IPS-20b (cell line): ENCODE measurements around the gene TOX2.

Experiments
- H3K27ac ChIP-seq: one replicate; pipeline ENCODE4 v1.5.1; 2013; ENCODE audit warnings: low read length
- H3K27me3 ChIP-seq: 2 replicates; pipeline ENCODE4 v1.6.1; 2013; ENCODE audit warnings: mild to moderate bottlenecking, low read length, inconsistent platforms; ENCODE audit not compliant: insufficient read depth
- H3K36me3 ChIP-seq: 2 replicates; pipeline ENCODE4 v1.6.1; 2013; ENCODE audit warnings: low read depth, mild to moderate bottlenecking, inconsistent platforms, low read length, moderate library complexity; ENCODE audit not compliant: insufficient read depth
- H3K4me1 ChIP-seq: 2 replicates; pipeline ENCODE4 v1.6.1; 2013; ENCODE audit warnings: mild to moderate bottlenecking, control low read depth, inconsistent platforms, low read length, moderate library complexity; ENCODE audit not compliant: insufficient read depth
- H3K4me3 ChIP-seq: 2 replicates; pipeline ENCODE4 v1.5.1; 2013; ENCODE audit warnings: mild to moderate bottlenecking, low read length, inconsistent platforms
- H3K9ac ChIP-seq: 2 replicates; pipeline ENCODE4 v1.6.1; 2013; ENCODE audit warnings: low read depth, mild to moderate bottlenecking, inconsistent platforms, low read length, moderate library complexity
- H3K9me3 ChIP-seq: 2 replicates; pipeline ENCODE4 v1.6.1; 2013; ENCODE audit warnings: mild to moderate bottlenecking, low read depth, low read length, inconsistent platforms; ENCODE audit not compliant: insufficient read depth

The TOX2 gene

DNA sequence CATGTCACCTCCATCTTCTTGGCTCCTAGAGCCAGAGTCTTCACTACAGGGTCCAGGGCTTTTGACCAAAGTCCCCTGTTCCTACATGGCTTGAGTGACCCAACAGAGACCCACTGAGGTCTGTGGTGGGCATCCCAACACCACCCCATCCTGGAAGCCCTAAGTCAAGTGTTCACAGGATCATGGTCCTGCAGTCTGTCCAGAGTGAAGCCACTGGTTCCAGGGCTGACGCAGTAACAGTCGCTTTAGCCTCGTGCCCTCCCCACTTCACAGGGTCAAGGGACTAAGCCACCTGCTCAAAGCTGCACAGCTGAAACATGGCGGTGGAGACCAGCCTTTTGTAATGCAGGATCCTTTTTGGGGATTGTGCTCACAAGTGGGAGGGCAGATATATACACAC, 138.4 kb downstream of the TOX2 start:
- Histone ChIP-seq H3K36me3 (no peaks in the 10 kb centered on the region), H3K4me3 (no peak overlapping the region), H3K9ac (no peak overlapping the region), H3K4me1 (no peaks in the 10 kb centered on the region), H3K27me3 (no peaks in the 10 kb centered on the region), H3K9me3 (no peaks in the 10 kb centered on the region), H3K27ac (no peak overlapping the region)

- no peaks in the 10 kb centered on the region for H3K4me1 ChIP-seq
- no peak overlapping the region for H3K4me3 ChIP-seq
- H3K9me3 ChIP-seq = no peaks in the 10 kb centered on the region
- H3K36me3 ChIP-seq = no peaks in the 10 kb centered on the region
- no peak overlapping the region for H3K27ac ChIP-seq
- no peak overlapping the region for H3K9ac ChIP-seq
- no peaks in the 10 kb centered on the region for H3K27me3 ChIP-seq
These were observed 139.5 kb downstream of the TOX2 start for GRCh38 chr20:44054118-44054517.

DNA sequence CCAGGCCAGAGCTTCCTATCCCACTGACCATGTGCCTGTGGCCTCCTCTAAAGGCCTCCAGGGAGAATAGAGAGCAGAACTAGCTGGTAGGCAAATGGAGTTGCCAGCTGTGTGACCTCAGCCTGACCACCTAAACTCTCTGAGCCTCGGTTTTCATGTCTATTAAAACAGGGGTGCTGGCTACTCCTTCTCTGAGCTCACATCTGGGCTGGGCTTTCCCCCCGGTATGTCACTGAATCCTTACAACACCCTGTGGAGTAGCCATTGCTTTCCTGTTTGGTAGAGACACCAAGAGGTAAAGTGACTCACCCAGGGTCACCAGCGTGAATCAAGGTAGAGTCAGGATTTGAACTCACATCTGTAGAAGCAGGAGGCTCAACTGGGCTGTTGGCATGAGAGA, 140.2 kb downstream of the TOX2 start:
- Histone ChIP-seq H3K27ac (no peak overlapping the region), H3K9me3 (no peaks in the 10 kb centered on the region), H3K4me3 (no peak overlapping the region), H3K27me3 (no peaks in the 10 kb centered on the region), H3K9ac (no peak overlapping the region), H3K4me1 (no peaks in the 10 kb centered on the region), H3K36me3 (no peaks in the 10 kb centered on the region)

DNA sequence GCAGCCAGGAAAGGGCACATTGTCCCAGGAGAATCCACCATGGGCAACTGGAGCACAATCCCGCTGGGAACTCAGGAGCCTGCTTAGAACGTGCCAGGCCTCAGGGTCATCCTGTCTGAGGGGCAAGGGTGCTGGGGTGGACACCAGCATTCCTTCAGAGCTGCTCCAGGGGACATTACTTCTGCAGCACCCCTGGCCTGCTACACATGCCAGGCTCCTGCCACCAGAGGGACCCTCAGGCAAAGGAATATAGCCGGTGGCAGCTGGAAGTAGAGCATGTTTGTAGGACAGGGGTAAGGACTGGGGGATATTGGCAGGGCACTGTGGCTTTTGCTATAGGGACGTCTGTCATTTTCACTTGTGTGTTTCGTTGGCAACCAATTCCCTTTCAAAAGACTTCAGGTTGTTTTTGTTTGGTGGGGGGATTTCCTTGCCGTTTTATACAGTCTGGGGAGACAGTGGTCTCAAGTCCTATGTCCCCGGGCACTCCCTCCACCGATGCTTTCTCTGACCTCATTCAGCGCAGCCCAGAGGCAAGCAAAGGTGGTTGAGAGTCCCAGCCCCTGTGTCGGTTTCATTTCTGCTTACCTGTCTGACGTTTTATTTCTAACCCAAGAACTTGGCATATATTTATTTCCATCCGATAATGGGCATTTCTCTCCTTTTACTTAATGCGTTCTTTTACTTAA, 141.5 kb downstream of the TOX2 start:
- H3K36me3 ChIP-seq = no peaks in the 10 kb centered on the region
- H3K27me3 ChIP-seq = no peaks in the 10 kb centered on the region
- H3K27ac ChIP-seq = no peak overlapping the region
- H3K9ac ChIP-seq = no peak overlapping the region
- H3K9me3 ChIP-seq = no peaks in the 10 kb centered on the region
- H3K4me3 ChIP-seq = no peak overlapping the region
- no peaks in the 10 kb centered on the region for H3K4me1 ChIP-seq

GRCh38 chr20:44057698-44058675, 143.3 kb downstream of the TOX2 start:
- no peak overlapping the region for H3K9ac ChIP-seq
- no peaks in the 10 kb centered on the region for H3K9me3 ChIP-seq
- no peaks in the 10 kb centered on the region for H3K36me3 ChIP-seq
- no peaks in the 10 kb centered on the region for H3K4me1 ChIP-seq
- no peak overlapping the region for H3K27ac ChIP-seq
- H3K4me3 ChIP-seq = no peak overlapping the region
- H3K27me3 ChIP-seq = no peaks in the 10 kb centered on the region

DNA sequence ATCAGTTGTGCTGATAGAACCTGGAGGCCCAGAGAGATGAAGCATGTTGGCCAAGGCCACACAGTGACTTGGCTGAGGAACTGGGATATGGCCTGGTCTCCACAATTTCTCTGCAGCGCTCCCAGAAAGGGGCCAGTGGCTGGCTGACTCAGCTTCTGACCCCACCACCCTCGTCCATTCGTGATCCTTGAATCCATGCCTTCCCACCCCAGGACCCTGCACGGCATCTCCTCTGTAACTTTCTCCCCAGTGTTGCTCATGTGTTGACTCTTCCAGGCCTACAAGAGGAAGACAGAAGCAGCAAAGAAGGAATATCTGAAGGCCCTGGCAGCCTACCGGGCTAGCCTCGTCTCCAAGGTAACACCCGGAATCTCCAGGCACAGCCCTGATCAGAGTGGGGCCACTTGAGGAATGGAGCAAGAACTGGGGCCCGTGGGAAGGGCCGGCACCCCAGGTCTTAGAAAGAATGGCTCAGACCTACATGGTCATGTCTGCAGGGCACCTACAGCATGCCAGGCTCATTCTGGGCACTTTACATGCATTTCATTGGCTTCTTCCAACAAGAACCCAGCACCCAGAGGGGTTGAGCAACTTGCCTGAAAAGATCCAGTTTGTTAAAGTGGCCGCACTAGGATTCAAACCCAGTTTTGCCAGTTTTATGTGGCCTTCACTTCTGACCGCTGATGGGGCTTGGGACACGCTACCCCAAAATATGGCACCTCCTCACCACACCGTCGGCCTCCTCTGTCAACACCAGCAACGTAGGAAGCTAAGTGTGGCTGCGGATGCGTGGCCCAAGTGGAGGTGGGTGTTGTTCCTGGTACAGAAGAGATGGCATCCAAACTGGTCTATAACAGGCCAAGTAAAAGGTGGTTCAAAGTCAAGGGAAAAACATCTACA, 150.1 kb downstream of the TOX2 start:
- no peaks in the 10 kb centered on the region for H3K27me3 ChIP-seq
- no peaks in the 10 kb centered on the region for H3K4me1 ChIP-seq
- H3K27ac ChIP-seq = no peak overlapping the region
- no peak overlapping the region for H3K4me3 ChIP-seq
- no peak overlapping the region for H3K9ac ChIP-seq
- no peaks in the 10 kb centered on the region for H3K36me3 ChIP-seq
- no peaks in the 10 kb centered on the region for H3K9me3 ChIP-seq

DNA sequence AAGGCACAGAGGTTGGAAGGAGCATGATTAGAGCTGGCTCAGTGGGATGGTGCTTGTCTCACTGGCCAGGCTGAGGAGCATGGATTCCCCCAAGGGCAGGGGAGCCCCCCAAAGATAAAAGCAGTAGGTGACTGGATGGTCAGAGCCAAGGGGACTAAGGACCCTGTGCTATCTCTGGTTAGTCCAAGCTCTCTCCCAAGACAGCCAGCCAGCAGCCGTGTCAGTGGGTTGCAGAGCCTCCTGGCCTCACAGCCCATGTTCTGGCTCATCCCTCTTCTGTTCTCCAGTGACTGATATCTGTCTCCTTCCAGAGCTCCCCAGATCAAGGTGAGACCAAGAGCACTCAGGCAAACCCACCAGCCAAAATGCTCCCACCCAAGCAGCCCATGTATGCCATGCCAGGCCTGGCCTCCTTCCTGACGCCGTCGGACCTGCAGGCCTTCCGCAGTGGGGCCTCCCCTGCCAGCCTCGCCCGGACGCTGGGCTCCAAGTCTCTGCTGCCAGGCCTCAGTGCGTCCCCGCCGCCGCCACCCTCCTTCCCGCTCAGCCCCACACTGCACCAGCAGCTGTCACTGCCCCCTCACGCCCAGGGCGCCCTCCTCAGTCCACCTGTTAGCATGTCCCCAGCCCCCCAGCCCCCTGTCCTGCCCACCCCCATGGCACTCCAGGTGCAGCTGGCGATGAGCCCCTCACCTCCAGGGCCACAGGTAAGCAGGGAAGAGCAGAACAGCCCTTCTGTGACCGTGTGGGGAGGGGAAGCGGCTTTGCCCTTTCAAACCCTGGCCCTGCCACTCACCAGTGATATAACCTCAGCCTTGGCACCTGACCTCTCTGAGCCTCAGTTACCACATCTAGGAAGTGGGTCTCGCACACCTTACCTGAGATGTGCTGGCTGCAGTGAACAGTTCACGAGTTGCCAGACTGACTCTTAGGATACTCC, 151.0 kb downstream of the TOX2 start:
- Histone ChIP-seq H3K36me3 (no peaks in the 10 kb centered on the region), H3K4me1 (no peaks in the 10 kb centered on the region), H3K9ac (no peak overlapping the region), H3K4me3 (no peak overlapping the region), H3K9me3 (no peaks in the 10 kb centered on the region), H3K27me3 (no peaks in the 10 kb centered on the region), H3K27ac (no peak overlapping the region)

DNA sequence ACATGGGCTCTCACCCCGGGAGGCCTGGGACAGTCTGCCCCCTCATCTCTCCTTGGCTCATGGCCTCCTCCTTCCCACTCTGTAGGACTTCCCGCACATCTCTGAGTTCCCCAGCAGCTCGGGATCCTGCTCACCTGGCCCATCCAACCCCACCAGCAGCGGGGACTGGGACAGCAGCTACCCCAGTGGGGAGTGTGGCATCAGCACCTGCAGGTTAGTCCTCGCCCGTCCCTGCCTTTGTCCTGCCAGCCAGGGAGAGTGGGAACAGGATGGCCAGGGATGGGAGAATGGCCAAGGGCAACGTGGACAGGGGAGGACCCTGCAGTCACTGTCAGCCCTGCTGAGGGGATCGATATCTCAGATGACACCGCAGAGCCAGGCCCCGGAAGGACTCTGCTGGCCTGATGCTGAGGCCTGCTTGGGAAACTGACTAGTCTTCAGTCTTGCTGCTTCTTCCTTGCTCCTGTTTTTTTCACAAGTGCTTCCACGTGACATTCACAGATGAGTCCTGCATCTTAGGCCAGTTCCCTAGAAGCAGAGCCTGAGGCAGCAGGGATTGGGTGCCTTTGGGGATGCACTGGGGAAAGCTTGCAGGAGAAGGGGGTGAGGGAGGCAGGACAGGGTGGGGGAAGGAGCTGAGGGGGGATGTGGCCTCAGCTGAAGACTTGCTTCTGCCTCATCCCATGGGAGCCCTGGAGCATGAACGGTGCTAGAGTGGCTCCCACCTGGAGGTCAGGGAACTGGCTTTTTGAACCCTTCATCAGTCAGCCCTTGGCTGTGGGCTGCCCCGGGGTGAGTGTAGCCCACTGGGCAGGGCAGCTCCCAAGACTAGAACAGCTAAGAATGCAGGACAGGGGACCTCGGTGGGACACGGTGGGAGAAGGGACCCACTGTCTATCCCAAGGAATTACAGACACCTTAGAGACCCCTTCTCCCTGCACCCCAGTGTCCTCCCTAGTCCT, 152.3 kb downstream of the TOX2 start:
- Histone ChIP-seq H3K27ac (no peak overlapping the region), H3K27me3 (no peaks in the 10 kb centered on the region), H3K9ac (no peak overlapping the region), H3K4me1 (no peaks in the 10 kb centered on the region), H3K9me3 (no peaks in the 10 kb centered on the region), H3K36me3 (no peaks in the 10 kb centered on the region), H3K4me3 (no peak overlapping the region)

DNA sequence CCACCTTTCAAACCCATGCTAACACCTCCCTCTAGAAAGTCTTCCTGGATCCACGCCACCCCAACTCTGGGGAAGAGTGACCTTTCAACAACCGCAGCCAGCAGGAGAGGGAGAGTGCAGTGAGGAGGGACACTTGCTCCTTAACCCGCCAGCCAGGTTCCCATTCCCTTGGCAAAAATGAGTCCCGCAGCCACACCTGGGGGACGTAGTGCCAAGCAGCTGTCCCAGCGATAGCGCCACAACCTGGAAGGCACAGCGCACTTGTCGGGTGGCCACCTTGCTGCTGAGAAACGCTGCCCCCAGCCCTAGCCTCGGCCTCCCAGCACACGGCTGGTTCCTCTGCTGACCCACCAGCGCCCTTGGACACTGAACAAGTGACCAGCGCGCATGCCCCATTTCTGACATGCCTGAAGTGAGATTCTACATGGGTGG, 153.0 kb downstream of the TOX2 start:
- H3K4me1 ChIP-seq = no peaks in the 10 kb centered on the region
- no peaks in the 10 kb centered on the region for H3K9me3 ChIP-seq
- H3K27me3 ChIP-seq = no peaks in the 10 kb centered on the region
- no peak overlapping the region for H3K4me3 ChIP-seq
- no peaks in the 10 kb centered on the region for H3K36me3 ChIP-seq
- H3K27ac ChIP-seq = no peak overlapping the region
- H3K9ac ChIP-seq = no peak overlapping the region
